Tibial nerve (tissue), 4 donors: ENCODE measurements around the gene NOXO1. TPM values are rescaled to one million over a fixed set of nuclear protein-coding genes. Genes with fewer than 3 reads are reported as not detected.

ENCODE experiments used
- DNase-seq, 2 donors: peaks; one replicate each; pipeline ENCODE4 v3.0.0-alpha.2; 2019; ENCODE audit warnings: low spot score in 2 of 2
- H3K27ac ChIP-seq, 4 donors: fragments of 200-600 bp; sonication (generic) in 3 of 4; one replicate each; pipeline ENCODE4 v1.5.1; 2017 to 2019; ENCODE audit warnings: mild to moderate bottlenecking in 1 of 4
- H3K27me3 ChIP-seq, 2 donors: fragments of 200-600 bp; sonication (generic) in 1 of 2; one replicate each; pipeline versions ENCODE4 v1.5.1 to v1.6.0; 2017 to 2019
- H3K36me3 ChIP-seq, 3 donors: fragments of 200-600 bp; sonication (generic); one replicate each; pipeline ENCODE4 v1.5.1; 2018 to 2019
- H3K4me1 ChIP-seq, 4 donors: fragments of 200-600 bp; sonication (generic) in 3 of 4; one replicate each; pipeline ENCODE4 v1.5.1; 2017 to 2019
- H3K4me3 ChIP-seq, 4 donors: fragments of 200-600 bp; sonication (generic) in 3 of 4; one replicate each; pipeline ENCODE4 v1.5.1; 2017 to 2019; ENCODE audit warnings: mild to moderate bottlenecking in 1 of 4, moderate library complexity in 1 of 4
- H3K9me3 ChIP-seq, 4 donors: fragments of 200-600 bp; sonication (generic) in 3 of 4; one replicate each; pipeline ENCODE4 v1.5.1; 2017 to 2019
- CTCF ChIP-seq, 5 experiments: fragments of 200-600 bp in 3 of 5; fragments of 450-650 bp in 2 of 5; sonication (generic) in 3 of 5; IDR thresholded peaks; one replicate each; pipeline ENCODE4 v1.5.1; 2016 to 2019; ENCODE audit warnings: antibody characterized with exemption in 5 of 5, mild to moderate bottlenecking in 3 of 5, moderate library complexity in 2 of 5
- EP300 ChIP-seq, 2 donors: sonication (generic); formaldehyde crosslinking; IDR thresholded peaks; one replicate each; pipeline ENCODE4 v1.6.1; 2017; ENCODE audit warnings: antibody characterized with exemption in 2 of 2, mild to moderate bottlenecking in 1 of 2
- POLR2A ChIP-seq, 2 donors: fragments of 450-650 bp; IDR thresholded peaks; one replicate each; pipeline ENCODE4 v1.6.1; 2017; ENCODE audit warnings: antibody characterized with exemption in 2 of 2, mild to moderate bottlenecking in 2 of 2, moderate library complexity in 2 of 2
- WGBS, 2 donors: methylation state at CpG; one replicate each; pipeline ENCODE4 v1.1.5; 2018; 5-methylcytosine and 5-hydroxymethylcytosine counted together
- total RNA-seq, 4 donors: library from RNA; depleted of rRNA; stranded (reverse); fragments of >200 nt; gene quantifications; one replicate each; pipeline ENCODE4 v1.1.0, GENCODE V29; 2016

Gene NOXO1
- total RNA-seq, 4 donors from 2014 or later: 3.9 TPM; not detected in 3

GRCh38 chr16:1946495-1947368 is 34.5 kb downstream of the NOXO1 start:
- TF ChIP-seq POLR2A (IDR thresholded peaks at IDR 0.05) (no peak), EP300 (IDR thresholded peaks at IDR 0.05) (no peak), CTCF (IDR thresholded peaks at IDR 0.05) (no peak)
- H3K27me3 ChIP-seq: no peaks in the 10 kb centered on the region
- no peak overlapping the region for H3K4me3 ChIP-seq
- no peaks in the 10 kb centered on the region for H3K36me3 ChIP-seq
- H3K9me3 ChIP-seq: no peaks in the 10 kb centered on the region
- no peak for DNase-seq
- H3K4me1 ChIP-seq: peaks cover 0 to 17% (median 9%) of the 10 kb centered on the region in 4 donors
- 71 to 80% methylated on average over 27 to 37 of the region's 38 CpGs for WGBS, 2 donors
- H3K27ac ChIP-seq: no peak overlapping the region

GRCh38 chr16:1945559-1946391 is 35.5 kb downstream of the NOXO1 start:
- Histone ChIP-seq H3K27me3 (no peaks in the 10 kb centered on the region), H3K36me3 (peaks cover 0 to 7% (median 0%) of the 10 kb centered on the region in 3 donors), H3K27ac (no peak overlapping the region), H3K9me3 (no peaks in the 10 kb centered on the region), H3K4me1 (peaks cover 0 to 20% (median 10%) of the 10 kb centered on the region in 4 donors), H3K4me3 (no peak overlapping the region)
- DNase-seq: no peak
- 84 to 86% methylated on average over 15 to 18 of the region's 19 CpGs for WGBS, 2 donors
- TF ChIP-seq CTCF (IDR thresholded peaks at IDR 0.05): no peak
- TF ChIP-seq POLR2A (IDR thresholded peaks at IDR 0.05): no peak
- no peak for TF ChIP-seq EP300 (IDR thresholded peaks at IDR 0.05)

GRCh38 chr16:1944612-1945199 is 36.6 kb downstream of the NOXO1 start:
- H3K27me3 ChIP-seq: no peaks in the 10 kb centered on the region
- 84 to 86% methylated on average over 19 to 21 of the region's 21 CpGs for WGBS, 2 donors
- no peak overlapping the region for H3K4me3 ChIP-seq
- no peaks in the 10 kb centered on the region for H3K9me3 ChIP-seq
- peaks cover 0 to 20% (median 10%) of the 10 kb centered on the region in 4 donors for H3K4me1 ChIP-seq
- peaks cover 0 to 17% (median 0%) of the 10 kb centered on the region in 3 donors for H3K36me3 ChIP-seq
- TF ChIP-seq POLR2A (IDR thresholded peaks at IDR 0.05) (no peak), CTCF (IDR thresholded peaks at IDR 0.05) (no peak), EP300 (IDR thresholded peaks at IDR 0.05) (no peak)
- no peak overlapping the region for H3K27ac ChIP-seq
- no peak for DNase-seq

- H3K4me1 ChIP-seq: peaks cover 0 to 20% (median 10%) of the 10 kb centered on the region in 4 donors
- DNase-seq: peak; percentile 100
- WGBS, 2 donors: 2 to 3% methylated on average over 37 to 54 of the region's 77 CpGs
- no peaks in the 10 kb centered on the region for H3K9me3 ChIP-seq
- no peaks in the 10 kb centered on the region for H3K27me3 ChIP-seq
- H3K27ac ChIP-seq: peak within 1 kb of the TSS; percentile 56 to 91 (median 82)
- TF ChIP-seq EP300 (IDR thresholded peaks at IDR 0.05) (peak; percentile 85 to 92), CTCF (IDR thresholded peaks at IDR 0.05) (peak in 1 of 5 experiments; percentile 7), POLR2A (IDR thresholded peaks at IDR 0.05) (peak; percentile 62 to 87)
- H3K36me3 ChIP-seq: peaks cover 0 to 34% (median 9%) of the 10 kb centered on the region in 3 donors
- H3K4me3 ChIP-seq: peak within 1 kb of the TSS; percentile 62 to 92 (median 74)
Observed at GRCh38 chr16:1942810-1943726, 38.2 kb downstream of the NOXO1 start, which contains the start of gene MSRB1. TSS of gene MSRB1 (minus strand) at chr16:1943199. CDS start at chr16:1943156, 43 bp downstream.
